Body of pancreas (tissue), 4 donors: Measurements from ENCODE around the gene EIF4G2.

Source experiments
- CTCF ChIP-seq, 7 experiments: fragments of 450-650 bp in 4 of 7; fragments of 200-600 bp in 3 of 7; sonication (generic) in 3 of 7; IDR thresholded peaks; one replicate each; pipeline ENCODE4 v1.5.1; 2016 to 2019; ENCODE audit warnings: antibody characterized with exemption in 7 of 7
- POLR2A ChIP-seq, 3 donors: fragments of 450-650 bp; IDR thresholded peaks; one replicate each; pipeline ENCODE4 v1.6.1; 2016; ENCODE audit warnings: antibody characterized with exemption in 3 of 3, mild to moderate bottlenecking in 2 of 3

GRCh38 chr11:10777806-10778205, 30.9 kb downstream of the EIF4G2 start:
- TF ChIP-seq CTCF (IDR thresholded peaks at IDR 0.05), result no peak
- no peak for TF ChIP-seq POLR2A (IDR thresholded peaks at IDR 0.05)
